ENCODE measurements around the gene PRKCB.

GRCh38 chr16:23848958-23849357 is 13.2 kb downstream of the PRKCB start:
- TF ChIP-seq CTCF (IDR thresholded peaks at IDR 0.05) (no peak), POLR2A (IDR thresholded peaks at IDR 0.05) (no peak)
